GM19240 (cell line): ENCODE results near the gene SALL2.
"Not testable (repeated sequence)": the region's sequence is repeated elsewhere in the genome, so short reads cannot be mapped to it uniquely, and the experiment has no call there.

Experiments used
- DNase-seq: peaks from one replicate; pipeline ENCODE4 v3.0.0; 2011; ENCODE audit warnings: low spot score; ENCODE audit not compliant: insufficient read length

Gene SALL2

GRCh38 chr14:21525962-21526671, at the start of gene SALL2:
SALL2 (minus strand) TSS chr14:21526346; CDS start chr14:21526127, 219 bp downstream.
- no peak for DNase-seq

DNA sequence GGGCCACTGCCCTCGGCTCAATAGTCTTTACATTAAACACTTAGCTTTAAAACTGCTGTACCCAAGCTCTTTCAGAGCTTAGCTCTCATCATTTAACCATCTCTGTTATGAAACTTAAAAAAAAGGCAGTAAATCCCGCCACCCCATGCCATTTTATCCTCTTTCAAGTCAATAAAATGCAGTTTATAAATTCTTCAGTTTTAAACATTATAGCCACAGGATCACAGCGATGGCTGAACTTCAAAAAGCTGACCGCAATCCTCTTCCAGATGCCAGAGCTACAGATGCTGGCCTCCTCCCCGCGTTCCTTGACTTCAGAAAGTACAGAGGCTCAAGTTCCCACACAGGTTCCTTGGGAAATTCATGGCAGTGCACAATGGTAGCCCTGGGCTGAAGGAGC, 49.5 kb upstream of the SALL2 start:
- no peak for DNase-seq

DNA sequence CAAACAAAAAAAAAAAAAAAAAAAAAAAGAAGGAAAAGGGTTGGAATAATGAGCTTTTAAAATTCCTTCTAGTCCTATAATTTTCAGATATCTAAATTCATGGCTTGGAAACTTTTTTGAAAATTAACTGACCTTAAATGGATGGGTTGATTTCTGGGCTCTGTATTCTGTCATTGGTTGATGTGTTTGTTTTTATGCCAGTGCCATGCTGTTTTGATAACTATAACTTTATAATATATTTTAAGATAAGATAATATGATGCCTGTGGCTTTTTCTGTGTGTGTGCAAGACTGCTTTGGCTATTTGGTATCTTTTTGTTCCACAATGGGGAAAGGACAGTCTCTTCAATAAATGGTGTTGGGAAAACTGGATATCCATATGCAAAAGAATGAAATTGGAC, 46.5 kb upstream of the SALL2 start:
- DNase-seq: no peak

GRCh38 chr14:21558703-21559170, 32.6 kb upstream of the SALL2 start:
- no peak for DNase-seq

GRCh38 chr14:21557084-21557901, 31.1 kb upstream of the SALL2 start:
- no peak for DNase-seq

DNA sequence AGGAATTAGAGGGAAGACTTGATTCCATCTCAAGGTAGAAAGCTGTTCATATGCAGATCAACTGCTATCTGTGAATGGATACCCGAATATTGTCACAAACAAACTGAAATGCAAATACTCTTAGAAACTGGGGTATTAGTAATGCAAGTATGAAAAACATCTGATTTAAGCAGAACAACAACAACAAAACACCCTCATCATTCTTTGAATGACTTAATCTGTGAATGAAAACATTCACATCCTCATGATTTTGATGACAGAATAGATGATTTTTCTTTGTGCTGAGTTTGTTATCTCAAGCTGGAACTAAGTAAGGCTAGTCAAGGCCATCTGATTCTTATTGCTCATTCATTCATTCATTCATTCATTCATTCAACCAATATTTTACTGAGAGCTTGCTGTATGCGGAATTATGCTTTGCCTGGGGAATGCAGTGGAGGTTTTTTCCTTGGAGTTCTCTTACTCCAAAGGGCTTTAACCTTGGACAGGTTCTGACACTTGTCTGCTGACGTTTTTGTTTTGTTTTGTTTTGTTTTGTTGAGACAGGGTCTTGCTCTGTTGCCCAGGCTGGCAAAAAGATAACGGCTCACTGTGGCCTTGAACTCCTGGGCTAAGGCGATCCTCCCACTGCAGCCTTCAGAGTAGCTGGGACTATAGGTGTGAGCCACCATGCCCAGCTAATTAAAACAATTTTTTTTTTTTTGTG, 30.4 kb upstream of the SALL2 start:
- no peak for DNase-seq

GRCh38 chr14:21553266-21553665, 27.1 kb upstream of the SALL2 start:
- no peak for DNase-seq

DNA sequence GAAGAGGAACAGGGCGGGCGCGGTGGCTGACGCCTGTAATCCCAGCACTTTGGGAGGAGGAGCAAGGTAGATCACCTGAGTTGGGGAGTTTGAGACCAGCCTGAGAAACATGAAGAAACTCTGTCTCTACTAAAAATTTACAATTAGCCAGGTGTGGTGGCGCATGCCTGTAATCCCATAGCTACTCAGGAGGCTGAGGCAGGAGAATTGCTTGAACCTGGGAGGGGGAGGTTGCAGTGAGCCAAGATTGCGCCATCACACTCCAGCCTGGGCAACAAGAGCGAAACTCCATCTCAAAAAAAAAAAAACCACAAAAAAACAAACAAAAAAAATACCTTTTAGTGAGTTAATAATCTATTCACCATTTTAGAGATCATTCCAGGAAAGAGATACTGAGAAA, 18.4 kb upstream of the SALL2 start:
- not testable (repeated sequence) for DNase-seq

DNA sequence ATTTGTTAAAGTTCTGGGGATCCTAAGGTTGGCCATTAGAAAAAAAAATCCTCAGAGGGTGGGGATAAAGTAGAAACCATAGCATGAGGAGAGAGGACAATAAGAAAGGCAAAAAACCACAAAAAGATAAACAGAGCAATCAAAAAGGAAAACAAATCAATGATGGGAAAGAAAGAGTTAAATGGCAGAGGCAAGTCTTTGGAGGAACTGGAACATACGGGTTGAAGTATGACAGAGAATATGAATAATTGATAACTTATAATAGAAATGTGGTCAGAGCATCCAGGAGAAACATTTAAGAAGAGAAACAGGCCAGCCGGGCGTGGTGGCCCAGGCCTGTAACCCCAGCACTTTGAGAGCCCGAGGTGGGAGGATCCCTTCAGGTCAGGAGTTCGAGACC, 17.8 kb upstream of the SALL2 start:
- no peak for DNase-seq

DNA sequence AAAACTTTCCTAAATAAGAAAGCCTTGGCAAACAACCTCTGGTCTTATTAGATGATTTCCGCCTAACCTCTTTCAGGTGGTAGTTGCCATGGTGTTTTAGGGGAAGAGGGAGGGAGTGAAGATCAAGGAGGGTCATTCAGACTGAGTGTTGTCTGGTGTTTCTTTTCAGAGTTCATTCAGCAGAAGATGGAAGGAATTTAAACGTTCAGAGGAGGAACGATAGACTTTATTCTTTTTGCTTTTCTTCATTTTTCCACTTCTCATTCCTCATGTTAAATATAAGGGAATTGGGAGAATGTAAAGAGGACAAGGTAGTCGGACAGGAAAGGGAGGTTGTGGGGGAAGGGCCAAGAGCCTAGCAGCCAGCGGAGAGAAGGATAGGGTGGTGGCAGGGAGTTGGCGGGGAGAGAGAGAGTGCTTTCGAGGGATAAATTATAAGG, 17.4 kb upstream of the SALL2 start:
- no peak for DNase-seq

DNA sequence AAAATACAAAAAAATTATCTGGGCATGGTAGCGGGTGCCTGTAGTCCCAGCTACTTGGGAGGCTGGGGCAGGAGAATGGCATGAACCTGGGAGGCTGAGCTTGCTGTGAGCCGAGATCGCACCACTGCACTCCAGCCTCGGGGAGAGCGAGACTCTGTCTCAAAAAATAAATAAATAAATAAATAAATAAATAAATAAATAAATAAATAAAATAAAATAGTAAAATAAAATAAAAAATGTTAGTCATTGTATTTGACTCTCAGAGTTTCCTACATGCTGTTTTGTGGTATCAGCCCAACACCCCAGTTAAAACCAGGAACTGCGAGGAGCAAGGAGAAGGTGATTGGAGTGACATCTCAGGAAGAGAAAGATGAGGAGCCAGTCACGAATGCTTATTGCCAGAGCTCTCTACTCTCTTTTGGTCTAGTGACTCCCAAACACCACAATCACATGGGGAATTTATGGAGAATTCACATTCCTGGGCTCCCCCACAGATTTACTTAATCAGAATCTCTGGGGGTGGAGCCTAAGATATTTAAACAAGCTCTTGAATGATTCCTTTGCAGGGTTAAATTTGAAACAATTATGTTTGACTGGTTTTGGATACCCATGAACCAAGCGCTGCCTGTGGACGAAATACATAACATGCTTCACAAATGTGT, 15.4 kb upstream of the SALL2 start:
- DNase-seq: no peak

DNA sequence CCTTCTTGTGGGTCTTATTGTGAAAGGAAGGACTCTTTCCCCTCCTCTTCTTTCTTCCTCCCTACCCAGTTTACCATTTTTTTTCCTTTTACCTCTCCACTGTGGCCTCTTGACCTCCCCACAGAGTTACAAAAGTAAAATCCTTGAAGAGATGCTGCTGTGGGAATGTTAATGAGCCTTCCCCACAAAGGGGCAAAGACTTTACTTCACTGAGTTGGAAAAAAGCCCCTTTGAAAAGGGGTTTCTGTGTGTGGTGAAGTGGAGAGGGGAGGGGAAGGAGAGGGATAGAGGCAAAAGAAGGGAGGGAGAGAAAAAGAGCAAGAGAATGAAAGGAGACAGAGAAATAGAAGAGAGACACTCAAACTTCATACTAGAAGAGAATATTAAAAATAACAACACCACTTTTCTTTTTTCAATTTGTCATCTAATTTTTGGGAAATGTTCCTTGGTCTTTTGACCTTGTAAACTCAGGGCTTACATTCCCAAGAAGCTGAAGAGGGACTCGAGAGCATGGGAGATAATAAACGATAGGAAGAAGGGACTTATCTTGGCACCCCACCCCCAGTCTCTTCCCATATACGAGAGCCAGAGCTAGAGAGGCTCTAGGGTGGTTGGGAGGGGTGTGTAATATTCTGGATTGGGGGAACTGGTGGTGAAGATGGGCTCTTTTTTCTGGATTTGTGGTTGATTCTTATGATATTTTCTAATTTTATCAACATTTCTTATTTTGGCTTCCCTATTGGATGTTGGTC, 13.2 kb upstream of the SALL2 start:
- DNase-seq: no peak

DNA sequence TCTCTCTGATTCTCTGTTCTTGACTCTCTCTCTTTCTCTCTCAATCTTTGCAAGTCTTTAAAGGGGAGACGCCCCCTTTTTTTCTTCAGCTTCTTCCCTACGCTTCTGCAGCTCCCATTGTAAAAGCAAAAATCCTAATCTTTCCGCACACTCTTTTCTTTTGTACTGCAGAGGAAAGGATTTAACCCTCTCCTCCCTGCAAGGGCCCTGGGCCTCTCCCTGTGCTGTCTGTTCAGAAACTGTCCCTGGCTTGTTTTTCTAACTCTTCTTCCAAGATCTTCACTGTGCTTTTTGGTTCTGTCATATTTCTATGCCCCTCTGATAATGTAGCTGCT, 10.9 kb upstream of the SALL2 start:
- no peak for DNase-seq

DNA sequence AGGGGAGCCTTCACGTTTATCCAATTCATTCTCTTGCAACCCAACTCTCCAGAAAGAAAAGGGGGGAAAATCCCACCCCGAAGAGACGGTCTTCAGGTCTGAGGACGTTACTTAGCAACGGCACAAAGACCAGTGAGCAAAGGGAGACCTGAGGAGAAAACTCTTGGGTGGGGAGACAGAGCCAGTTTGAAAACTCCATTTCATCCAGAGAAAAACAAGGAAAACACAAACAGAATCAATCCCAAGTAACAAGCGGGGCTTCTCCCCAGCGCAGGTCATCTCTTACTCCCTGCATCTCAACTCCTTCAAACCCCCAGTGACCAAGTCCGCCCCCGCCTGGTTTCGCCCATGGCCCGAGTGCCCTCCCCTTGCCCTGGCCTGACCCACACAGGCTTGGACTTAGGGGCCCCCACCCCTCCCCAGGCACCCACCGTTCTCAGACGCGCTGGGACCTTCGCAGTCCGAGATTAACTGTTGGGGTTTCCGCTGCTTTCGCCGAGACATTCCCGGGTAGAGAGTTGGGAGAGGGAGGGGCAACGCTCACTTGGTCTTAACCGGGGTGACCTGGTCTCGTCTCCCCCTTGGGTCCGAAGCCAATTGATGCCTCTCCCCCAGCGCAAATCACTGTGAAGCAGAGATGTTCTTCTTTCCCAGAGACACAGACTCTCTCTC, 10.4 kb upstream of the SALL2 start:
- no peak for DNase-seq

DNA sequence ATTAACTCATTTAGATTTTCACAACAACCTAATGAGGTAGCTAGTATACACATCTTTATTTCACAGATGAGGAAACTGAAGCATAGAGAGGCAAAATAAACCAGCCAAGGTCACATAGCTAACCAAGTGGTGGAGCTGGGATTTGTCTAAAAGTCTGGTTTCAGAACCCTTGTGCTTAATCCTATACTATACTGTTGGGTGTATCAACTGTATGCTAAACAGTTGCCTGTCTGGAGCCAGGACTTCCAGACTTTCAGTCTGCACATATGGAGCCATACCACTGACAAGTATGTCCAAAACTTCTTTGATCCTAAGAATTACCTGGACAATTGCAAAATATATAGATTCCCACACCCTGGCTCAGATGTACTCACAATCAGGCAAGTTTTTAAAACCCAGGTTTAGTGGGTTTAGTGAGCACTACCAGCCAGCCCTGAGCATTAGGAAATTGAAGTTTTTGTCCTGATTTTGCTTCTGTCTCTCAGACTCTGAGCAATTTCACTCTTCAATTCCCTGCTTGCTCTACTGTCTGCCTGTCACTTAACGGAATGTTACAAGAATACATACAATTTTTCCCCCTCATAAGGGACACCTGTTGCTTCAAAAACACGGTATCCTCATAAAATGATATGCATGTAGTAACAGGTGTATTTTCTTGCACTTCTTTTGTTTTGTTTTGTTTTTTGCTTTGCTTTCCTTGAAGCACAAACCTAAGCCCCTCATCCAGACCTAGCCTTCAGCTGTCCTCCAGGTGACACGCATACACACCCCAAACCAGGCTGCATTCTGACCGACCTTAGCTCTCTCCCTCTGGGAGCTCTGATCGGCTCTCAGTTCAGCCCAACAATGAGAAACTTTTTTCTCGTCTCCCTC, 9.6 kb upstream of the SALL2 start:
- DNase-seq: no peak

DNA sequence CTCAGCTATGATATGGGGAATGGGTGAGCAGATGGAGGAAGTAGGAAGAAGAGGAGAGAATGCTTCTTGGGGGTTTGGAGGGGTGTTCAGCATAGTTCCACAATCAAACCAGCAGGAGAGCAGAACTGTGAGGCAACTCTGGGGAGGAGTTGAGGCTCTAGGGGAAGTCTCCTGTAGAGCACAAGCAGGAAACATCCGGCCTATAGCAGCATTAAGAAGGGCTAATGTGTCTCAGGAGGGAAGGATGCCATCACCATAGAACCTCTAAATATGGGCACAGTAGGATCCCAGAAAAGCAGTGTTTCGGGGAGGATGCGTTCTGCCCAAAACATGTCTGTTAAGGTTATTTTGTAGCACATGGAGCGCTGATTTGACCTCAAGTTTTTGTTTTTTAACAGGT, 8.4 kb upstream of the SALL2 start:
- no peak for DNase-seq

DNA sequence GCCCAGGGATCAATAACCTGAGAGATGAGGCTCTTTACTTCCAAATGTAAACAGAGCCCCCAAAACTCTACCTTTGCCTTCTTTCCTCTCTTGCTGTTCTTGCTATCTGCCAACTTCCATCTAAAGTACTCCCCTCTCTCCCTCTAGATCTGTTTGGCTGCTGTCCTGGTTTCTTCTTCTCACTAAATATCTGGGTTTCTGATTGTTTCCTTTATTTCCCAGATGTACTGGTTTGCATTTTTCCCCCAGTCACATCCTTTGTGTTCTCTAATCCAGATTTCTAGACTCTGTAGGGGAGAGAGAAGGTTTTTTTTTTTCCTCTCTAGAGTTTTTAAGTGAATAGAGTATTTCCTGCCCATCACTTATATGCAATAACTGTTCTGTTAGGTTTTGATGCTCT, 7.1 kb upstream of the SALL2 start:
- DNase-seq: no peak

DNA sequence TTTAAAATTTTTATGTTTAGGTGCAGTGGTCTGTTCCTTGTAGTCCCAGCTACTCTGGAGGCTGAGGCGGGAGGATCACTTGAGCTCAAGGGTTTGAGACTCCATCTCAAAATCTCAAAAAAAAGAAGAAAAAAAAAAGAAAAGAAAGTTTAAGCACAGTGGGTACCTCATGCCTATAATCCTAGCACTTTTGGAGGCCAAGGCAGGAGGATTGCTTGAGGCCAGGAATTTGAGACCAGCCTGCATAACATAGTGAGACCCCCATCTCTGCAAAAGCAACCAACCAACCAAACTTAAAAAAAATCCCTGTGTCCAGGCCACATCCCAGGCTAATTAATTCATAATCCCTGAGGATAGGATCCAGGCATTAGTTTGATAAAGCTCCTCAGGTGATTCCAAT, 3.4 kb upstream of the SALL2 start:
- no peak for DNase-seq
